H1 (cell line): Measurements from ENCODE around the gene FBXO21.

Experiments
- BRCA1 ChIP-seq: IDR thresholded peaks from 2 replicates; pipeline ENCODE4 v1.6.1; 2012; ENCODE audit warnings: low read depth, low read length, improper control_type of control experiment
- CEBPB ChIP-seq: IDR thresholded peaks from 2 replicates; pipeline ENCODE4 v1.6.1; 2012; ENCODE audit warnings: low read depth, low read length
- EP300 ChIP-seq, 2 experiments: IDR thresholded peaks; 1 replicate in 1 of 2; 2 replicates in 1 of 2; pipeline ENCODE4 v1.6.1; 2011 to 2012; ENCODE audit warnings: low read depth in 2 of 2, low read length in 2 of 2, mild to moderate bottlenecking in 2 of 2, borderline replicate concordance in 1 of 2, inconsistent platforms in 1 of 2, moderate library complexity in 1 of 2
- GTF2F1 ChIP-seq: IDR thresholded peaks from 2 replicates; pipeline ENCODE4 v1.6.1; 2012; ENCODE audit warnings: low read depth, low read length, improper control_type of control experiment, borderline replicate concordance
- POLR2AphosphoS5 ChIP-seq: IDR thresholded peaks from 2 replicates; pipeline ENCODE4 v1.6.1; 2011; ENCODE audit warnings: low read depth, low read length
- POU5F1 ChIP-seq: IDR thresholded peaks from 2 replicates; pipeline ENCODE4 v1.6.1; 2011; ENCODE audit warnings: low read depth, mild to moderate bottlenecking, low read length, moderate library complexity
- YY1 ChIP-seq: IDR thresholded peaks from 2 replicates; pipeline ENCODE4 v1.6.1; 2011; ENCODE audit warnings: low read depth, mild to moderate bottlenecking, low read length
- TF ChIP-seq, protein P1 (sequence below), 3 experiments: IDR thresholded peaks; 1 replicate in 2 of 3; 2 replicates in 1 of 3; pipeline versions ENCODE4 v1.5.1 to v1.6.1; 2011; ENCODE audit warnings: low read length in 3 of 3, mild to moderate bottlenecking in 3 of 3, inconsistent platforms in 2 of 3, low read depth in 1 of 3, moderate library complexity in 1 of 3; ENCODE audit not compliant: insufficient read depth in 1 of 3; ENCODE audit errors: control extremely low read depth in 1 of 3

DNA sequence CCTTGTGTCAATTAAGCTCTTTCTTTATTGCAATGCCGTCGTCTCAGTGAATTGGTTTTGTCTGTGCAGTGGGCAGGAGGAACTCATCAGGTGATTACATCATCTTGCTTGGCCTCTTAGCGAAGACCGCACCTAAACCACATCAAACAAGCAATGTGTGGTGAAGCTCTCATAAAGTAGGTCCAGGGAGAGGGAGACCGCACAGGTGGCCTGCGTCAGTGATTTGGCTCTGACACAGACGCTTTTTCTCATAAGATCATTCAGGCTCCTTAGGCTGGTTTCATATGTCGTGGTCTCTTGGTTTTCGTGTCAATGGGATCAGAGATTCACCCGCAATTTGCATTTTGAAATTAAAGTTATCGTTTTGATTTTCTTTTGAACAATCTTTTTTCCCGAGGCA is 84.4 kb downstream of the FBXO21 start:
- no peak for TF ChIP-seq POLR2AphosphoS5
- TF ChIP-seq BRCA1 = no peak
- no peak for TF ChIP-seq CEBPB
- TF ChIP-seq YY1 = no peak
- no peak for TF ChIP-seq GTF2F1
- no peak for TF ChIP-seq EP300 (IDR thresholded peaks at IDR 0.05; ENCODE audit: borderline replicate concordance in 1 of 2, low read depth in 2 of 2, low read length in 2 of 2)
- TF ChIP-seq, protein P1, sequence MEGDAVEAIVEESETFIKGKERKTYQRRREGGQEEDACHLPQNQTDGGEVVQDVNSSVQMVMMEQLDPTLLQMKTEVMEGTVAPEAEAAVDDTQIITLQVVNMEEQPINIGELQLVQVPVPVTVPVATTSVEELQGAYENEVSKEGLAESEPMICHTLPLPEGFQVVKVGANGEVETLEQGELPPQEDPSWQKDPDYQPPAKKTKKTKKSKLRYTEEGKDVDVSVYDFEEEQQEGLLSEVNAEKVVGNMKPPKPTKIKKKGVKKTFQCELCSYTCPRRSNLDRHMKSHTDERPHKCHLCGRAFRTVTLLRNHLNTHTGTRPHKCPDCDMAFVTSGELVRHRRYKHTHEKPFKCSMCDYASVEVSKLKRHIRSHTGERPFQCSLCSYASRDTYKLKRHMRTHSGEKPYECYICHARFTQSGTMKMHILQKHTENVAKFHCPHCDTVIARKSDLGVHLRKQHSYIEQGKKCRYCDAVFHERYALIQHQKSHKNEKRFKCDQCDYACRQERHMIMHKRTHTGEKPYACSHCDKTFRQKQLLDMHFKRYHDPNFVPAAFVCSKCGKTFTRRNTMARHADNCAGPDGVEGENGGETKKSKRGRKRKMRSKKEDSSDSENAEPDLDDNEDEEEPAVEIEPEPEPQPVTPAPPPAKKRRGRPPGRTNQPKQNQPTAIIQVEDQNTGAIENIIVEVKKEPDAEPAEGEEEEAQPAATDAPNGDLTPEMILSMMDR (IDR thresholded peaks at IDR 0.05; ENCODE audit: control extremely low read depth in 1 of 3, insufficient read depth in 1 of 3, low read depth in 1 of 3, low read length in 3 of 3) = no peak
- no peak for TF ChIP-seq POU5F1
